ENCODE data around the gene MCOLN2.

Gene MCOLN2

DNA sequence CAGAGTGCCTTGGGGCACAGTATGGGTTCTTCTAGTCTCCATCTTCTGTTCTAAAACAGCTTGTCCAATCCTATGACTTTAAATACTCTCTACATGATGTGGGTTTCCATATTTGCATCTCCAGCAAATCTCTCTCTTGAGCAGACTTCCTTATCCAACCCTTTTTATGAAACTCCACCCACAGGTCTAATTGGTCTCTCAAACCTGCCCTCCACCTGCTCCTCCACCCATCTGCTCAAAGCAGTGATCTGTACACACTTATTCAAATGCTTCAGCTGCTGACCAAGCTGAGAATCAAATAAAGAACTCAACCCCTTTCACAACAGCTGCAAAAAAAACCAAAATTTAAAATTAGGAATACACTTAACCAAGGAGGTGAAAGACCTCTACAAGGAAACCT lies 11.5 kb downstream of the MCOLN2 start:
- no peak for DNase-seq

GRCh38 chr1:84982395-84982794 lies 14.5 kb downstream of the MCOLN2 start:
- no peak for DNase-seq

- DNase-seq = no peak
Measured at GRCh38 chr1:84975035-84975434, 21.9 kb downstream of the MCOLN2 start.

GRCh38 chr1:84973498-84974334 lies 23.2 kb downstream of the MCOLN2 start:
- peak; percentile 18 to 67 (median 48) for DNase-seq

- no peak for DNase-seq
Measured at GRCh38 chr1:84972377-84972987, 24.4 kb downstream of the MCOLN2 start.

DNA sequence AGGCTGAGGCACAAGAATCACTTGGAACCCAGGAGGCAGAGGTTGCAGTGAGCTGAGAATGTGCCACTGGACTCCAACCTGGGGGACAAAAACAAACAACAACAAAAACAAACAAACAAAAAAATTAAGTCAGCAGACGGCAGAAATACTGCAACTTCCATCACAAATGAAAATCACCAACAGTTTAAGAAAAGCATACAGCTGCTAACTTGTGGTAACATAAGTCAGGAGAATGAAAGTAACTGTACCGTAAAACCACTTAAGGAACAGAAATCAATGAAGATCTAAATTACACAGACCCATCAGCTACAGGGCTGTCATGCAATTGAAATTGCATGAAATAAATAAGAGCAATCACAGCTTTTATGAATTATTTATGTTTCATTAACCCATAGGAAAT lies 25.0 kb downstream of the MCOLN2 start:
- DNase-seq = no peak

GRCh38 chr1:84969489-84970250 lies 27.2 kb downstream of the MCOLN2 start:
- no peak for DNase-seq

DNA sequence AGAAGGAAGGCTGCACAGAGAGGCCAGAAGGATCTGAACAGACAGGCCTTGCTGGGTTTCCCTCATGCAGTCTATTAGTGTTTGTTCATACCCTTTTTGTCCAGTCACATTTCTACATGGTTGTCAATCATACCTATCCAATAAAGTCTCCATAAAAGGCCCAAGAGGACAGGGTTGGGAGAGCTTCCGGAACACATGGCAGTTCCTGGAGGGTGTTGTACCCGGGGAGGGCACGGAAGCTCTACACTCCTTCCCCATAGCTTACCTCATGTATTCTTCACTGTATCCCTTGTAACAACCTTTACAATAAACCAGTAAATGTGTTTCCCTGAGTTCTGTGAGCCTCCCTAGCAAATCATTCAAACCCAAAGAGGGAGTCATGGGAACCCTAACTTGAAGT lies 28.0 kb downstream of the MCOLN2 start:
- DNase-seq = no peak

GRCh38 chr1:84968101-84968500 lies 28.8 kb downstream of the MCOLN2 start:
- DNase-seq = no peak

GRCh38 chr1:84967666-84968065 lies 29.2 kb downstream of the MCOLN2 start:
- no peak for DNase-seq

DNA sequence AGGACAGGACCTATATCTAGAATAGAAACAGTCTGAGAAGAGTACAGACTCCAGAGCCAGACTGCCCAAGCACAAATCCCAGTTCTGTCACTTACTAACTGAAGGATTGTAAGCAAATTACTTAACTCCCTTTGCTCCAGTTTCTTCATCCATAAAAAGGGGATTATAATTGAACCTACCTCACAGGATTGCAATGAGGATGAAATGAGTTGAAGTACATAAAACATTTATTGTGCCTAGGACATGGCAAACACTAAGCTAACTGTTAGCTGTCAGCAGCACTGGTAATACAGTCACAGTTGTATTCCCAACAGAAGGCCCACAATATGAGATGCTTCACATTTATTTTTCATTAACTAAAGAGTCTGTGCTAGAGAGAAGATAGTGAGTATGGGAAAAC lies 33.9 kb downstream of the MCOLN2 start:
- DNase-seq = no peak

GRCh38 chr1:84961316-84961715 lies 35.6 kb downstream of the MCOLN2 start:
- no peak for DNase-seq

DNA sequence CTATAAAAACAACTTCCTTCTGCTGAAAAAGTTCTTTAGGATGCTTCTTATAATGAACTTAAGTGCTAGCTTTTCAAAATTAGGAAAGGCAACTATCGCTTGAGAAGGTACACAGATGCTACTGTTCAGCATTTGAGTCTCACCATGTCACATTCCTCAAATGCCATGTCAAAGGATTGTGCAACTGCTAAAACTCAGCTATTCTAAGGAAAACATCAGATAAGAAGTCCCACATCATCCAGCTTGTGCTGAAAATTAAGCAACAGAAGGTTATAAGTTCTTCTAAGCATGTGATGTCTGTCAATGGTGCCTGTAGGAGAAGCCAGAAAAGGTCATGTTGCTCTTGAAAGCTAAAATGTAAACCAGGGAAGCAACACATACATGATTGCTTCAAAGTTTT lies 36.5 kb downstream of the MCOLN2 start:
- peak in 3 of 4 experiments; percentile 20 to 56 (median 52) for DNase-seq

DNA sequence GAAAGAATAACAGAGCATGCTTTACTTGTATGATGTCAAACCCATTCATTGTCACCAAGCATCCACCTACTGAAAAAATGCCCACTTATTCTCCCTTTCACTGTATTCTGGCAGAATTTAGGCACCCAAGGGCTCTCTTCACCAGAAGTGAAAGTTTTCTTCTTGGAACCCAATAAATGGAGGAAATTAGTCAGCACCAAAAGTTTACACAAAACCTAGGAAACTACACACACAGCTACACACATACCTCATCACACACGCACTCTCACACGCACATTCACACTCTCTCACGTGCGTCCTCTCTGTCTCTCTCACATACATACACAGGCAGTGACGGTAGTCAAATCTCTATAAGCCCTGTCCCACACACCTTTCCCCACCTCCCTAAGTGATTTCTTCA lies 37.6 kb downstream of the MCOLN2 start:
- no peak for DNase-seq

- DNase-seq = no peak
Measured at GRCh38 chr1:84957966-84958365, 38.9 kb downstream of the MCOLN2 start.

- no peak for DNase-seq
Measured at GRCh38 chr1:84956655-84957054, 40.3 kb downstream of the MCOLN2 start.

DNA sequence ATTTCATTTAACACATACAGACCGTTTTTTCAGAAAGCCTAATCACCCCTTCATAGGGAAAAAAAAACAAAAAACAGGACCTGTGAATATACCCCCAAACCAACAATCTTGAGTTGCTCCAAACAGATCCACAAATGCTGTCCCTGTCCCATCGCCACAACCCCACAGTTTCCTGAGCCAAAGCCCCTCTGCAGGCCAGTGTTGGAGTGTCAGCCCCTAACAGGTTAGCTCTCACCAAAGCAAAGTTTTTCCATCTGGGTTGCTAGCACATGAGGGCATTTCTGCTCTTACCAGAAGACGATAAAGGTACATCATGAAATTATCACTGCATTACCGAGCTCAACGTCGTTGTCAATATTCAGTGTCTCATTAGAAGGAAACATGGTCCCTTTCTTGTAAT lies 40.8 kb downstream of the MCOLN2 start:
- no peak for DNase-seq

- no peak for DNase-seq
Measured at GRCh38 chr1:84949664-84950063, 47.2 kb downstream of the MCOLN2 start.

DNA sequence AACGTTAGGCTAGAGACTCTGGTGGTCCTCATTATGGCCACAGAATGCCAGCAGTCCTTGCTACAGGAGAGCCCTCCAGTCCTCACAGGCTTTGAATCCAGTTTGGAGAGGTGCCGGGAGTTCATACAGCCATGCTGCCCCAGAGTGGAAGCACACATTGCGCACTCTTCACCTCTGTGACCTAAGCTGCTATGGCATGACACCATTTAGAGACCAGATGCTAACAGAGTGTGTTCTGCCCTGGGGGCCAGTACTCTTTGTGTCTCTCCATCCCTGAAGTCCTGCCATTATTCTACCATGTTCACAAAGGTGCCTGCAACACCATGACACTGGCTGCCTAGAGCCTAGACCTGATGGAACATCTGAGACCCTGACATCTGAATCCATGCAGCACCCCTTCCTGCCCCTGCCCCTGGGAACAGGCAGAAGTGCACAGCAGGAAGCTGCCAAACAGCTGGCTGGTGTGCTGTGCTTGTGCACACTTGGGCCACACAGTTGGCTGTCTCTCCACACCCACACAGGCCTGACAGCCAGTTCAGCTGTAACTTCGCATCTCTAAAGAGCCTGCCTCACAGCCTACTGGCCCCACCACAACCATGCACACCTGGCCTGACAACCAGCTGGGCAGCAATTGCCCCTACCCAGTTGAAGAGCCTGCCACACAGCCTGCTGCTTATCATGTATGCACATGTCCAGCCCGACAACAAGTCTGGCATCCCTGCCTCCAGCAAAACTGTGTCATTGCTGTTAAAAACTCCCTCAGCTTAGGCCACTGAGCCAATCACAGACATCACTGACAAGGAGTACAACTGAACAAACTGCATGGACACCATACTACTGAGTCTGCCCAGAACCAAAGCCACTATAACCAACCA lies 49.1 kb downstream of the MCOLN2 start:
- DNase-seq = no peak

- DNase-seq = no peak
Measured at GRCh38 chr1:84946631-84947030, 50.3 kb downstream of the MCOLN2 start.

DNA sequence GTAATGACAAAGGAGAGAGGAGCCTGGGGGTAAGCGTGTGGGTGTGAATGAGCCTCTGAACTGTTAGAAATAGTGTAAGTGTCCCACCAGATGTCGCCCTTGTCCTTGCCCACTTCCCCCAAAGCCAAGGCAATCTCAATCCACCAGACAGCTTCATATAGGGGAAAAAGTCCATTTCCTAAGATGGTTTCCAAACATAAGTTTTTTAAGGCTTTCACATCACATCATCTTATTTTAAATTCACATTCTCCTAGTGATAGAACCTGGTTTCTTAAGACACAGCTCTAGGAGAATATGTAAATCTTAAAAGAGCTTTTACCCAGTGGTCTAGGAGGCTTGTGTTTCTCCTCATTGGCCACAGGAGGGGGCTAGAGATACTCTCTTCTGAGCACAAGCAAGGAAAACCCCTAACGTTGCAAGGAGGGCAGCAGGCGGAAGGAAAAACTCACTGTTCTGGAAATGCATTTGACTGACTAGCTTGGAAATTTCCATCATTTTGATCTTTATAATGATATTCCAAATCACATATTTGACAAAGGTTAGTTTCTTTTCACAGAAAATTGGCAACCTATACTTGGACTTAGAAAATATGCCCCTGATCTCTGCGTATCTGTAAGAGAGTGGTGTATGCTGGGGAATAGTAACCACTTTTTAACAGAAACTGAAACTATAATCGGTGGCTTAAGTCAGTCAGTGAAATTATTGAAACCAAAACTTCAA lies 52.0 kb downstream of the MCOLN2 start:
- peak; percentile 89 to 96 (median 94) for DNase-seq

DNA sequence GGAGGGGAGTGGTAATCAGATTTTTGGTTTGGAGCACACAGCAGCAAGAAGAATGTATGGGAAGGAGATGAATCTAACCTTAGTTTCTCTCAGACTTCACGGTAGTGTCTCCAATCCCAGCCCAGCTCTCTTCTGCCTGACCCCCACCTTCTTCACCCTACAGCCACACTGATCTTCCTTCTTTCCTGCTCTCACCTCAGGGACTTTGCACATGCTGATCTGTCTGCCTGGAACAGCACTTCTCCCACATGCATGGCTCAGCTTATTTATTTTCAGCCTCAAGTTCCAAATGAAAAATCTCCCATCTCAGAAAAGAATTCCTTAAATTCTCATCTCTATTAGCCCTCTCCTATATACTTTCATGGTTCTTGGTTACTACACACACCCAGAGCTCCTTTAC lies 55.1 kb downstream of the MCOLN2 start:
- DNase-seq = no peak
